Stomach (tissue), 4 donors: ENCODE results near the gene LRSAM1.

Experiments used
- POLR2AphosphoS5 ChIP-seq, 3 donors: sonication (generic); formaldehyde crosslinking; IDR thresholded peaks; one replicate each; pipeline ENCODE4 v1.6.1; 2016; ENCODE audit warnings: antibody characterized with exemption in 3 of 3
- TF ChIP-seq, protein P1 (sequence below), 7 experiments: fragments of 450-650 bp in 4 of 7; fragments of 200-600 bp in 3 of 7; sonication (generic) in 3 of 7; IDR thresholded peaks; one replicate each; pipeline ENCODE4 v1.5.1; 2016 to 2019; ENCODE audit warnings: antibody characterized with exemption in 7 of 7, control low read depth in 2 of 7, mild to moderate bottlenecking in 1 of 7

DNA sequence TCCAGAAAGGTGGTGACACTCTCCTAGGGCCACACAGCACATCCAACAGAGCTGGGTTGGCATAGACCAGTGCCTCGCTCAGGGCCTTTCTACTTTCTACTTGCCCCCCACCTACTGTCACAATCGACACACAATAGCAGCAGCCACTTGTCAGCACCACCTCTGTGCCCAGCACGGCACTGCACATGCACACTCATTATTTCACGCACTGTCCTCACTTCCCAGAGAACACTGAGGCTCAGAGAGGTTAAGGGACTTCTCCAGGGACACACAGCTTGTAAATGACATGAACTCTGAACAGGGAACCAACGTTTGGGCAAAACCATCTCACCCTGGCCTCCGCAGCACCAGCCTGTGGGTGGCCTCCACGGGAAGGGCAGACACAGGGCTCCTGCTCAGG lies 89.9 kb downstream of the LRSAM1 start:
- TF ChIP-seq POLR2AphosphoS5 (IDR thresholded peaks at IDR 0.05), result no peak
- TF ChIP-seq, protein P1, sequence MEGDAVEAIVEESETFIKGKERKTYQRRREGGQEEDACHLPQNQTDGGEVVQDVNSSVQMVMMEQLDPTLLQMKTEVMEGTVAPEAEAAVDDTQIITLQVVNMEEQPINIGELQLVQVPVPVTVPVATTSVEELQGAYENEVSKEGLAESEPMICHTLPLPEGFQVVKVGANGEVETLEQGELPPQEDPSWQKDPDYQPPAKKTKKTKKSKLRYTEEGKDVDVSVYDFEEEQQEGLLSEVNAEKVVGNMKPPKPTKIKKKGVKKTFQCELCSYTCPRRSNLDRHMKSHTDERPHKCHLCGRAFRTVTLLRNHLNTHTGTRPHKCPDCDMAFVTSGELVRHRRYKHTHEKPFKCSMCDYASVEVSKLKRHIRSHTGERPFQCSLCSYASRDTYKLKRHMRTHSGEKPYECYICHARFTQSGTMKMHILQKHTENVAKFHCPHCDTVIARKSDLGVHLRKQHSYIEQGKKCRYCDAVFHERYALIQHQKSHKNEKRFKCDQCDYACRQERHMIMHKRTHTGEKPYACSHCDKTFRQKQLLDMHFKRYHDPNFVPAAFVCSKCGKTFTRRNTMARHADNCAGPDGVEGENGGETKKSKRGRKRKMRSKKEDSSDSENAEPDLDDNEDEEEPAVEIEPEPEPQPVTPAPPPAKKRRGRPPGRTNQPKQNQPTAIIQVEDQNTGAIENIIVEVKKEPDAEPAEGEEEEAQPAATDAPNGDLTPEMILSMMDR (IDR thresholded peaks at IDR 0.05), result no peak
